GM21423 (cell line): ENCODE measurements around the gene PIAS4.

ENCODE experiments used
- ATAC-seq: cut with Tn5 transposase; IDR thresholded peaks from one replicate; pipeline ENCODE4 v1.9.1; 2021; ENCODE audit warnings: mild to moderate bottlenecking, moderate library complexity; ENCODE audit not compliant: unreplicated experiment

The PIAS4 gene

DNA sequence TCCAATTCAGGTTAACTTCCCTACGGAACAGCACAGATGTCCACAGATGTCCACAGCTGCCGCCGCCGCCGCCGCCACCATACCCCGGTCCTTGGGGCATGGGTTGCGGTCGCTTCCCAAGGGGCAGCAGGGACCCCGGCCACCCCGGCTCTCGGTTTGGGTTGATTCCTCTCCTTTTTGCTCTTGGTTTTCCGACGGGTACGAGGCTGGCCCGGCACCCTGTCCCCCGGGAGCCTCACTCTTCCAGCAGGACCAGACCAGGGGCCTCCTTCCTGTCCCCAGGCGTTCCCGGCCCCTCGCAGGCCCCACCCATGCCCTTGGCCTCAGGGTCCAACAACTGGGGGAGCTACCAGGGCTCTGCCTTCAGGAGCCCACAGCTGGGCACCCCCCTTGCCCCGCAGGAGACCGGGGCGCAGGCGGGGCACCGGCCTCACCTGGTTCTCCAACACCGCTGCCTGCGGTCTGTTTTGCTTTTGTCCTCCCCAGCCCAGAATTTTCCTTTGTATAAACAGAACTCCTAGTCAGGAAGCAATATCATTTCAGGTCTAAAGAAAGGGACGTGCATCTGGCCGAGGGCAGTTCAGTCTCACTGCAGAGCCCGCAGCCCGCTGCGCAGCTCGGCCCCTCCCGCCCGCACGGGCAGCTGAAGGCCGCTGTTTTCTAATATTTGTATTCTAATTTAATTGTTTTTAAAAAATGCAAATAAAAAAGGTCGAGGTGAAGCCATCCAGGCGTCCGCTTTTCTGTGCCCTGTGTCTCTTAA is 31.3 kb downstream of the PIAS4 start:
- no peak for ATAC-seq

DNA sequence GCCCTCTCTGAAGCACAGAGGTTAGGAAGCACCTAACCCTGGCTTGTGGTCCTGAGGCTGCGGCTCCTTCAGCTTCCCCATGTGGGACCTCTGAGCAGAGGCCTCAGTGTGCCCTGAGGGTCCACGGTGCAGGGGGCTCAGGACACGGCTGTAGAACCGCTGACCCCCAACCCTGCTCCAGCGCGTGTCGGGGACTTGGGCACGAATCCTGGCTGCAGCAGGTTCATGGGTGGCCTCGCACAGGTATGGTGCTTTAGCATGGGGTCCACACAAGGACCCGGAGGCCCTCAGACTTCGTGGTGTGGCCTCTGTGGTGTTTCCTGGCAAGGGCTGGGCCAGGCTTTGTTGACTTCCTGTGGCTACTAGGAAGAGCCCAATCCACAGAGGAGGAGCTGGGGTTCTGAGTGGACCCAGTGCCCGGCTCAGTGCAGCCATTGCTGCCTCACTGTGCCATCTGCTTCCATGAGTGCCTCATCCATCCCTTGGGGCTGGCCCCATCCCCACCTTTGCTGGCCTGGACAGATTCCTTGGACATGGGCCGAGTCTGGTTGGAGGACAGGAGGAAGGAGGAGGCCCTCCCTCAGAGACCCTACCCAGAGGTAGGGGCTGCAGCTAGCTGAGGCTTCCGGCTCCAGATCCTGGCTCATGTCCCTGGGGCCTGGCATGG is 34.7 kb downstream of the PIAS4 start:
- no peak for ATAC-seq

DNA sequence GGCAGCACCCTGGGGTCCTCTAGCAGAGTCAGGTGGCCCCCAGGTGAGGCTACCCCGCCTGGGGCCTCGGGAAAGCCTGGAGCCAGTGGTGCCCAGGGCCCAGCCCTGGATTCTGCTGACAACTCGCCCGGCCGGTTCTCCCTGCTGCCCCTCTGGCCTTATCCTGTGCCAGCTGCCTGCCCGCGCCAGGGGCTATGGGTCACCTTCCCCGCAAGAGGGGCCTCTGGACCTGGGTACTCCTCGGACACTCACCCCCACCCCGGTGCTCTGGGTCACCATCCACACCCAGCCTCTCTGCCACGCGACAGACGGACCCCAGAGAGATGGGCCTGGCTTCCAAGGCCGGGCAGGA is 35.2 kb downstream of the PIAS4 start:
- no peak for ATAC-seq

DNA sequence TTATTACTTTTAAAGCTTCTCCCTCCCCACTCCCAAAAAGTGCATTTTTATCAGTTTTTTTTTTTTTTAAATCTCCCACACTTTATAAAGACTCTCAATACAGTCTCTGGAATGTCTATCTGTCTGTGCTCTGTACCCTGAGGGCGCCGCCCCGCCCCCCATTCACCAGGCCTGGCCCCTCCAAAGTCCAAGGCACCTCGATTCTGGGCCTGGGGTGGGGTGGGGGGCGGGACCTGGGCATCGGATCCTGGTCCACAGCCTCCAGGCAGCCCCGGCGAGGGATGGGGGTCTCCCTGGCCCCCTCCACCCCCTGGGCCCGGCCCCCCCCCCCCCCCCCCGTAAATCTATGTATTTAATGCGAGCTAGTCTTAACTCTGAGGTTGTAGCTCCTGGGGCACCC is 35.9 kb downstream of the PIAS4 start:
- no peak for ATAC-seq

DNA sequence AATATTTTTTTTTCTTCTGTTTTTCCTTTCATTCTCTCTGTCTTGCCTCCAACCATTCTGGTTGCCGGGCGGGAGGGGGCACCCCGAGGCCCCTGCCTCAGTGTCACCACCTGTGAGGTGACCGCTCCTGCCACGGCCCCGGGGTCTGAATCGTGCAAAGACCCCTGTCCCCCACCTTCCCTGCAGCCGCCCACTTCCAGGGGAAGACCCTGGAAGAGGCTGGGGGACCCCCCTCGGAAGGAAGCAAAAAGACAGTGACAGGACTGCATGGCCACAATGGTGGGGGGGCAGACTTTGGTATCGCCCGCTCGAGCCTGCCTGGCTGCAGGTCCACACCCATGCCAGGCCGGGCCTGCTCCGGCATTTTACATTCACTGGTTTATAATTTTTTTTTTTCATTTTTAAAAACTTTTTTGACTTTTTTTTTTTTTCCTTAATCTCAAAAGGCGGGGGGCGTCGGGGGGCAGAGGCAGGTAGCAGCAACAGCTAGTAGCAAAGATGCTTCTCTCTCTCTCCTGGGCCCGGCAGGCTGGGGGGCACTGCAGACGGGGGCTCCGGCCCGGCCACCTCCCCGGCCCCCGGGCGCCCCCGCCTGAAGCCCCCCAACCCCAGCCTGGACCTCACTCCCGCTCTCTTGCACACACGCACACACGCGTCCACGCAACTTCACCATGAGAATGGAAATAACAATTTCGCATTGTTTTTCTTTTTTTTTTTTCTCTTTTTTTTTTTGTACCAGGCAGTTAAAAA is 36.6 kb downstream of the PIAS4 start:
- no peak for ATAC-seq

DNA sequence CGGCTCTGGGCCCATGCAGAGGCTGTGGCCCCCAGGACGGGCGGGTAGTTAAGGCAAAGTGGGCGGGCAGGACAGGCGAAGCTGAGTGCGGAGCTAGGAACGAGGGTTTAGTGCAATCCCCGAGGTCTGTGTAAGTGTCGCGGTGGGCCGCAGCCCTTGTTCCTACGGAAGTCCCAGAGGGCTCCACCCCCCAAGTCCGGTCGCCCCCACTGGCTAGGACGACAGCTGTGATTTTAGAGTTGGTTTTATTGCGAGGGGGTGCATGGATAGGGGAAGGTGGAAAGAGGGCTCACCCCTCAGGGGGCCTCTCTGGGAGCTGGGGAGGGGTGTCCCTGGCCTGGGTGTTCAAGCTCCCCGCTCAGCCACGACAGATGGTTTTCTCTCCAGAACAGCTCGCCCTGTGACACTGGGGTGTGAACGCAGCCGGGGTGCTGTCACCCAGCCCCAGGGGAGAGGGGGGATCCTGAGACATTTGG is 37.5 kb downstream of the PIAS4 start:
- no peak for ATAC-seq

DNA sequence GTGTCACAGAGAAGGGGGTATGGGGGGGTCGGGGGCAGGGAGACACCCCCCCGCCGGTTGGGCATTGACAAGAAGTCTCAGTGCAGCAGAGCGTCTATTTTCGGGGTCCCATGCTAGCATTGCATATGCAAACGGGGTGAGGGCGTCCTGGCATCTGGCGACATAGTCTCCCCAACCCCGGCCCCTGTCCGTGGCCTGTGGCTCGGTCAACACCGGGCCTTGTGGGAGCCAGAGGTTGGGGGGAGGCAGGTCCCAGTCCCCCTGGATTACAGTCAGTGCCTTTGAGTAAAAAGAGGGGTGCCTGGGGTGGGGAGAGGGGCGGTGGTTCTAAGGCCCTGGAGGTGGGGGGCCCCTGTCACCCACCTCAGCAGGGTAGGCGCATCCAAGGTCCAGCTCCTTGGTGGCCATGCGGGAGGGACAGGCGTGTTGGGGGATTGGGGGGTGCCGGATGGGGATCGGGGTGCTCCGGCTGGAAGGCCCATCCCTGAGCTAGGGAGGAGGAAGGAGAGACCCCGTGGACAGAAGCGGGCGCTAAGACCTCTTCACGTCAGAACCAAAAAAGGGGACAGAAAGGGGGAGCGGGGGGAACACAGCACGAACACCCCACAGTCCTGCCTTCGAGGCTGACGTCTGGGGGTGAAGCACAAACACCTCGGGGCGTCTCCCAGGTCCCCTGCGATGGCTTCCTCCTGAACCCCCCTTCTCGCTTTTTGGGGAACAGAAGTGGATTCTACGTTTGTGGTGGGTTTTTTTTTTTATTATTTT is 38.2 kb downstream of the PIAS4 start:
- ATAC-seq: no peak

DNA sequence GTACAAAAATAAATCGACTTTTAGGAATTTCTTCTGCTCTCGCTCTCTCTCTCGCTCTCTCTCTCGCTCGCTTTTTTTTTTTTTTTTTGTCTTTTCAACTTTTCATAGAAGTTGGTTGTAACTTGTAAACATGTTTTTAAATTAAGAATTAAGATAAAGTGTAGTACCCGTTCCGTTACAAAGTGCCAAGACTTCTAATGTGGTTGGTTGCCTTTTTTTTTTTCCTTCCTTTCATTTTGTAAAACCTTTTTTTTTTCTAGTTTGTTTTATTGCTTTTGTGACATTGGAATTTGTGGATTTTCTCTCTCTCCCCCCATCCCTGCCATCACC is 38.8 kb downstream of the PIAS4 start:
- ATAC-seq: no peak

DNA sequence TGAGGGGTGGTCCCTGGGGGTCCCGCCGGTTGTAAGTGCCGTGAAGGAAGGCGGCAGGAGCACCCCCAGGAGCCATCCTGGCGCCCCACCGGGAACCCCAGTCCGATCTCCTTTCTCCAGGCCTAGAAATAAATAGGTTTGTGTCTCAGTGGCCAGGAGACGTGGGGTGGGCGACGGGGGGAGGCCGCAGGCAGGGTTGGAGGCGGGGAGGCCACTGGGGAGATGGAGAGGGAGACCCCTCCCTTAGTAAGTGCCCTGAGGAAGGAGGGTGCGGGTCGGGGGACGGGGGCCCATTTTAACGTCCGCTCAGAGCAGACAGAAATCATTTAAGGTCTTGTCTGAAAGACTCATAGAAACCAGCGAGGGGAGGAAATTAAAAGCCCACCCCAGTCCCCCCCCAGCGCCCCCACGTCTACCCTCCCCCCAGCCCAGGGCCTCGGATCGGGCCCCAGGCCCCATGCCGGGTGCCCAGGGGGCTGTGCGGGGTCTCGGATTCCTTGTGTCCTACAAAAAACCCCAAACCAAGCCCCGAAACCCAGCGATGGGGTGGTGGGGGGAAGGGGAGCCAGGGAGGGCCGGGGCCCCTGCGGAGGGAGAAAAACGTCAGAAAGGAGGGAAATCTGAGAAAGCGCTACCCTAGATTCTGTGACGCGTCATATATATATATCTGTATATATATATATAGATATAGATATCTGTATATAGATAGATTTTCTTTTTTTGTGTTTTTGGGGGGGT is 39.6 kb downstream of the PIAS4 start:
- ATAC-seq: no peak

DNA sequence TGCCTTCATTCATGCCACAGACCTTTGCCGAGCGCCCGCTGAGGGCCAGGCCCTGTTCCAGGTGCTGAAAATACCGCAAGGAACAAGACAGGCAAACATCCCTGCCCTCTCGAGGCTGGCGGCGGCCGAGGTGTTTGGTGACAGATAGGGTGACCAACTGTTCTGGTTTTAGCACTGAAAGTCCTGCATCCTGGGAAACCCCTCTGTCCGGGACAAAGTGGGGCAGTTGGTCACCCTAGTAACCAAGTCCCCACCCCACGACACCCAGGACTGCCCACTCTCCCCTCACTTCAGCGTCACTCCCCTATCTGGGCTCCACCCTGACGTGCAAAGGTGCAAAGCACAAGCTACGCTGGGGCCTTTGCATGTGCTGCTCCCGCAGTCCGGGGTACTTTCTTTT is 41.9 kb downstream of the PIAS4 start:
- ATAC-seq: no peak

DNA sequence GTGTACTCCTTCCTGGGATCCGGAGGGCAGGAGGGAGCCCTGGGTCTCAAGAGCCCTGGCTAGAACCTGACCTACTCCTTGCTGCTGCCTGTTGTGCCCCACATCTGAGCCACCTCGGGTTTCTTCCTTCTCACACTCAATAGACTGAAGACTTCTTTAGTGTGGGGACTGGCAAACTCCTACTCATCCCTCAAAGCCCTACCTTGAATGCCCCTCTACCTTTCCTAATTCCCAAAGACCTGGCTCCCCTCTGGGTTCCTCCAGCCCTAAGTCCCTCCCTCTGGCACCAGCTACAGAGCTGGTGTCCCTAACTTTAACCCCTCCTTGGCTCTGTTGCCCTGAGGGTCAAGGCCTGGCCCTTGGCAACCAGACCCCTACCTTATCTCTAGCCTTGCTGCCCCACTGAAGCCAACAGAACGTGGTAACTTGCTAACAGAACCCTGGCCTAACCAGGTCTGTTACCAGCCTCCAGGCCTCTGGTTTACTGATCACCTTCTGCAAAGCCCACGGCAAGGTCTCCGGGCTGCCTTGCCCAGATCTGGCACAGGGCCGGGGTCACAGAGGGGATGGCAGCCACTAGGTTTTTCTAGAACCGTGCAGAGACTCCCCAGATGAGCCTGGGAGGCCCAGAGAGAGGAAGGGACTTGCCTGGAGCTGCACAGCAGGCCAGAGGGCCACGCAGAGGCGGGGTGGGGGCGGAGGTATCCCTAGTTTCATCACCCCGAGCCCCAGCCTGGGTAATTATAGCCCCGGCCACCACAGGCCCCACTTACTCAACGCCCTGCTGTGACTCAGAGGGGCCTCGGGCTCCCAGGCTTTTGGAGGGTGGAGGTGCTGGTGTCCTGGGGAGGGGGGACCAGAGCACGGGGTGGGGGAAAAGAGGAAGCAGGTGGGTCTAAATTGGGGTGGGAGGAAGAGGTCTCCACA is 43.9 kb downstream of the PIAS4 start:
- ATAC-seq: no peak

DNA sequence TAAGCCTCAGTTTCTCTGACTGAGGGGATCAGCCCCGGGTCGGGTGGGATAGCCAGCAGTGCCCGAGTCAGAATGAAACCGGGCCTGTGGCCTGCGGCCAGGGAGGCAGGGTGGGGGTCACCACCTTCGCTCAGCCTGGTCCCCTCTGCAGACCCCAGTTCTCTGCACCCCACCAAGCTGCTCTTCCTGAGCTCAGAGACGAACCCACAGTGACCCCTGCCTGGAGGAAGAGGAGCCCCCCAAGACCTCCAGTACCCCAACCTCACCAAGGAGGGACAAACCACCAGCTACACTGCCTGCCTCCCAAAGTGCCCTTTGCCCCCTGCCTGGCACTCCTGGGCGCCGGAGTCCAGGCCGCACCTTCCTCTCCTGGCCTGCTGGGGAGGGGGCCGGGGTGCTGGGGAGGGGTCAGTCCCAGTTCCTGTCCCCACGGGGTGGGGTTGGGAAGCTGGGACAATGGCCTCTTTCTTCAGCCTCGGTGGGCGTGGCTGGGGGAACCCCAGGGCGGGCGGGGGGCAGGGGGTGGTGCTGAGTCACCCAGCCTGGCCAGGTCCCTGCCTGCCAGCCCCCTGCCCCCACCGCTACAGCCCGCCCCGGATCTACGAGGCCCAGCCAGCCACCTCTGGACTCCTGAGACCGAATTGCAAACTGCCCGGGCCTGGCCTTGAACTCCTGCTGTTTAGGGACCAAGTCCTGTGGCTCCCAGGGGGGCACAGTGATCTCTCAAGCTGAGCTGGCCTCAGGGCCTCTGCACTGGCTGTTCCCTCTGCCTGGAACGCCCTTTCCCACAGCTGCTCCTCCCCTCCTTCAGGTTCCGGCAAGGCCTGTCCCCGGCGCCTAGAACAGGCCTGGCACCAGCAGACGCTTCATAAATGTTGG is 44.8 kb downstream of the PIAS4 start:
- no peak for ATAC-seq

DNA sequence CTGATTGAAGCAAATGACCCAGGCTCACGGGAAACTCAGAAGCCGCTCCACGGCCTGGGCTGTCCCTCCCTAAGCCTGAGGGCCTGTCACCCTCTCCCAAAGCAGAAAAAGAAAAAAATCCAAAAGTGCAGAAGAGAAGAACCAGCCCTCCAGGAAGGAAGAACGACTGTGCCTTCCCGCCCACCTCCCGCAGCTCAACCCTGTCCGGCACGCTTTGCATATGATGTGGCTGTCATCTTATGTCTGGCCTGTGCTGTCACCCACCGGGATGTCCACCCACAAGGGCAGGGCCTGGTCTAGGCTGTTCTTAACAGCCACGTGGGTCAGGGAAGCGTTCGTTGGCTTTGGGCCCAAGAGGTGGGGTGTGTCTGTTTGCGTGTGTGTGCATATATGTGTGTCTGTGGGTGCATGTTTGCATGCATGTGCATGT is 45.5 kb downstream of the PIAS4 start:
- ATAC-seq: no peak

DNA sequence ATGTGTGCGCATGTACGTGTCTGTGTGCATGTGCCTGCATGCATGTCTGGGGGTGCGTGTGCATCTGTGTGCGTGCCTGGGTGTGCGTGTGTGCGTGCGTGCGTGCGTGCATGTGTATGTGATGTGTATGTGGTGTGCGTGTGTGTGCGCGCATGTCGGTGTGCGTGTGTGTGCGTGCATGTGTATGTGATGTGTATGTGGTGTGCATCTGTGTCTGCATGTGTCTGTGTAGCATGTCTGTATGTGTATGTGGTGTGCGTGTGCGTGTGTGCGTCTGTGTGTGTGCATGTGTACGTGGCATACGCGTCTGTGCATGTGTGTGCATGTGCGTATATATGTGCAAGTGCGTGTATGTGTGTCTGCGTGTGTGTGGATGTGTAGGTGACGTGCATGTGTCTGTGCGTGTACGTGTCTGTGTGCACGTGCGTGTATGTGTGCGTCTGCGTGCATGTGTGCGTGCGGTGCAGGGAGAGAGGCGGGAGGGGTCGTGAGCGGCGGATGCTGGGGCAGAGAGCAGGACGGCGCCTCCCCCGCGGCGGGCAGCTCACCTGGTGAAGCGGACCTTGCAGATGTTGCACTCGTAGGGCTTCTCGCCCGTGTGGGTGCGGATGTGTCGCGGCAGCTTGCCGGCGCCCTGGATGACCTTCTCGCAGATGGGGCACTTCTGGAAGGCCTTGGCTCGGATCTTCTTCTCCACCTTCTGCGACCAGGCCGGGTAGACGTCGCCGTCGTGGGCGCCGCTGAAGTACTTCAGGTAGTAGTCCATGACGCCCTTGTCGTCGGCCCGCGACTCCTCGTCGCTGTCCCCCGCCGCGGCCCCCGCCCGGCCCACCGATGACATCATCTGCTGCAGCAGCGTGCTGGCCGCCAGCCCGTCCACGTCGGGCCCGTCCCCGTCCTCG is 46.1 kb downstream of the PIAS4 start:
- no peak for ATAC-seq

DNA sequence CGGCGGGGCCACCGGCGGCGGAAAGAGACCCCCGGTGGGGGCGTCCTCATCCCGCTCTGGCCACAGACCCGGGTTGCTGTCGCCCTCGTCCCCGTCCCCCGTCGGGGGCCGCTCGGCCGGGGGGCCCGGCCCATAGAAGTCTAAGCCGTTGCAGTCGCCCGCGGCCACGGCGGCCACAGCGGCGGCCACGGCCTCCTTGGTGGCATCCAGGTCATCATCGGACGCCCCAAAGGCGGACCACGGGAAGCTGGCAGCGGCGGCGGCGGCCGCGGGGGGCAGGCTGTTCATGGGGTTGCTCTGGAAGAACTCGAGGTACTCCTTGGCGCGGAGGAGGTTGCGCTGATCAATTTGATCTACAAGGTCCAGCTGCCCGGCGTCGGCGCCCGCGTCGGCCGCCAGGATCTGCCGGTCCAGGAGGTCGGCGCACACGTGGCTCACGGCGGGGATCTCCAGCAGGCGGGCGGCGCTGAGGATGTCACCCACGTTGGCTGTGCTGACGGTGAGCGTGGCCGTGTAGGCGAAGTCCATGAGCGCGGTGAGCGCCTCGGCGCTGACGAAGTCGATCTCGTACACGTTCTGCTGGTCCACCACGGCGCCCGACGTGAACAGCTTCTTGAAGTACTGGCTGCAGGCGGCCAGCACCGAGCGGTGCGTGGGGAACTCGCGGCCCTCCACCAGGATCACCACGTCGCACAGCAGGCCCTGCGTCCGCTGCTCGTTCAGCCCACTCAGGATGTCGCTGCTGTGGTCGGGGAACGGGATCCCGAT is 47.1 kb downstream of the PIAS4 start:
- no peak for ATAC-seq

DNA sequence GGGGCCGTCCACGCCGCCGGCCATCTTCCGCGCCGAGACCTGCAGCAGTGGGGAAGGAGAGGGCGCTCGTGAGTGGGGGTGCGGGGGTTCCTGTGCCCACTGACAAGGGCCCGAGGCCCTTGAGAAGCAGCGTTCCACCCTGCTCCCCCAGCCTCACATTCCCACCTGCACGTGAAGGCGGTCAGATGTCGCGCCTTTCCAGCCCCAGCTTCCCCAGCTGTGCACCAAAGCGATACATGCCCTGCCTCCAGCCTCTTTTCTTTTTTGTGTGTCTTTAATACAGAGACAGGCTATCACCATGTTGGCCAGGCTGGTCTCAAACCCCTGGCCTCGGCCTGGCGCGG is 47.6 kb downstream of the PIAS4 start:
- ATAC-seq: no peak
